NCI-H446 (cell line): ENCODE results near the gene CCR5.

Source experiments
- DNase-seq, 2 experiments: peaks; one replicate each; lab custom pipeline; 2025; lab: John Stamatoyannopoulos, UW

Gene CCR5

DNA sequence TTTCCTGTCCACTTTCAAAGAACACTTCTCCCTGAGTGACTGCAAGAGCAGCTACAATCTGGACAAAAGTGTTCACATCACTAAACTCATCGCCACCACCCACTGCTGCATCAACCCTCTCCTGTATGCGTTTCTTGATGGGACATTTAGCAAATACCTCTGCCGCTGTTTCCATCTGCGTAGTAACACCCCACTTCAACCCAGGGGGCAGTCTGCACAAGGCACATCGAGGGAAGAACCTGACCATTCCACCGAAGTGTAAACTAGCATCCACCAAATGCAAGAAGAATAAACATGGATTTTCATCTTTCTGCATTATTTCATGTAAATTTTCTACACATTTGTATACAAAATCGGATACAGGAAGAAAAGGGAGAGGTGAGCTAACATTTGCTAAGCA, 38.1 kb downstream of the CCR5 start:
- no peak for DNase-seq

DNA sequence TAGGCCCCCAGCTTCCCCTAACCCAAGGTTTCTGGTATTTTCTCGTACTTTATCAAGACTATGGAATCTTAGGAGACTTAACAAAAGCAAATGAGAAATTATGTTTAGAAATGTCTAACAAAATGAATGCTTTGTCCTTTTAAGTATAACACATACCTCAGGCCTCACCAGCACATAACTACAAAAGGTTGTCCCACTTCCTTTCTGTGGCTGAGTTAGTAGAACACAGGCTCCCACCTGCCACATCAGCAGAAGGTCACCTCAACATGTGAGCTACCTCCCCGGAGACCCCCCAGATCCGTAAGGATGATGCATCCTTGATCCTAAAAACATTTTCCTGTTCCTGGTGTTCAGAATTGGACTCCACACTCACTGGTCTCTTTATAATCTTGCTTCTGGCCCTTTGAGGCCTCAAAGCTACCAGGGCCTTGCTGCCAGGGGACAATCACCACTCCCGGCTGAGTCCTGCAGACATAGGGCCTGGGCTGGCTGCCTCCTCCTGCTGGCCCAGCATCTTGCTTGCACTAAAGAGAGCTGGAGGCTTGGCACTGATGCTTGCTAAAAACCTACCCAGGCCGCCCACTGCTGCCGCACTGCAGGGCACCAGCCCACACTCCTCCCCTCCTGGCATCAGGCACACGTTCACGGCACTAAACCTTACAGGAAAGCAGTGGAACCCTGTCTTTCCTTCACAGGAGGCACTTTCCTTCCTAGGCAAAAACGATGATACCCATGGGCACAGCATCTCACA, 39.2 kb downstream of the CCR5 start:
- DNase-seq, result no peak

DNA sequence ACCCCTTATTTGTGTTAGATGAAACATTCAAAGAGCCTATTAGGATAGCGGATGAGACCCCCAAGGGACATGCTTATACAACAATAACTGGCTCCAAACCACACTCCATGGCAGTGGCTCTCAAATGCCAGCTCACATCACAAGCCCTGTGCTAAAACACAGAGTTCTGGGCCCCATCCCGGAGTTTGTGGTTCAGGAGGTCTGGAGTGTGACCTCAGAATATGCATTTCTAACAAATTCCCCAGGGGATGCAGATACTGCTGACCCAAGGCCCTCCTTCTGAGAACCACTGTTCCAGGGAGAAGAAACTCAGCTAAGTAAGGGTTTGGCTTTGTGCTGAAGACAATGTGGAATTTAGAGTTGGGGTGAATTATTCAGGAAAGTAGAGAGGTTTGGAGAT, 39.9 kb downstream of the CCR5 start:
- no peak for DNase-seq

DNA sequence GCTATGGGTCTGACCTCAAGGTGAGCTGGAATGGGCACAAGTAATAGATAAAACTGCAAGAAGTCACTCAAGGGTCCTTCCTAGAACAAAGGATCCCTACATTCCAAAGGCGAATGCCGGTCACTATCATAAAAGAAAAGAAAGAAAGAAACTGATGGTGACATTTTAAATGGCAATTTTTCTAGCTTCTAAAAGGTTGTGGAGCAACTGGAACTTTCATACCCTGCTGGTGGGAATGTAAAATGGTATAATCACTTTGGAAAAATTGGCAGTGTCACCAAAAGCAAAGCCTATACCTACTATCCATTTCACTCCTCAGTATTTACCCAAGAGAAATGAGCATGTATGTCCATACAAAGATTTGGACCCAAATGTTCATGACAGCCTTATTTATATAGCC, 40.5 kb downstream of the CCR5 start:
- DNase-seq, result no peak

DNA sequence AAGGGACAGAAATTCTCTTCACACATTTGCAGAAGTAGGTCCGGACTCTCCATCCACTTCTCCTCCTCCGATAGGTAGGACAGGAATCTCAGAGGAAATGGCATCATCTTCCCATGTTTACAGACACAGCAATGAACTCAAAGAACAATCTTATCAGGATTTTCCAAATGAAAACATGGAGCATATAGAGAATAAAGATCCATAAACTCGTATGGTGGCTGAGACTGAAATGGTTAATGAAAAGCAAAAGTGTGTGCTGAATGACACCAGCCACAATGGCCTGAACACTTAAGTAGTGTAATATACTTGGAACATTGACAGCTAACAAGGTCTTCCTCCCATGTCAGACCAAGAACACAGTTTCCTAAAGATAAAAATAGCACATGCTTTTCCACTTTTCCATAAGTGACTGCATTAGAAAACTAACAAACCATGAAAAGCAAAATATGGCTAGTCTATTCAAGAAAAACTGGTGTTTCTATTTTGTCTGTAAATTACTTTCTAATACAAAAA, 42.1 kb downstream of the CCR5 start:
- DNase-seq, result no peak

DNA sequence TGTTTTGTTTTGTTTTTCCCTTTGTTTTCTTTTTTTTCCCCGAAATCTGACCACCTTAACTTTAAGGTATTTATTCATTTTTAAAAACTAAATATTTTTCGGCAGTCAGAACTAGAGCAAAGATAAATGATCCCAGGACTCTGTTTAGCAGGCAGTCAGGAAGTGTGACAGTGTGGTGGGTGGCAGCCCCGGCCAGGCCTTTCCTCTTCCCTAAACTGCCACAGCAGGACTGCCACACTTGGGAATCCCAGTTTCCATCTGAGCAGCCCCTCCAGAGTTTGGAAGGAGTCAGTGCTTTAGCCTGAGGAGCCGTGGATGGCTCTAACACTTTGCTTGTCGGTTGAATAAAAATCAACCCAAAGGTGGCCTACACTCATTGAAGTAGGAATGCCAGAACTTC, 43.2 kb downstream of the CCR5 start:
- DNase-seq, result no peak

DNA sequence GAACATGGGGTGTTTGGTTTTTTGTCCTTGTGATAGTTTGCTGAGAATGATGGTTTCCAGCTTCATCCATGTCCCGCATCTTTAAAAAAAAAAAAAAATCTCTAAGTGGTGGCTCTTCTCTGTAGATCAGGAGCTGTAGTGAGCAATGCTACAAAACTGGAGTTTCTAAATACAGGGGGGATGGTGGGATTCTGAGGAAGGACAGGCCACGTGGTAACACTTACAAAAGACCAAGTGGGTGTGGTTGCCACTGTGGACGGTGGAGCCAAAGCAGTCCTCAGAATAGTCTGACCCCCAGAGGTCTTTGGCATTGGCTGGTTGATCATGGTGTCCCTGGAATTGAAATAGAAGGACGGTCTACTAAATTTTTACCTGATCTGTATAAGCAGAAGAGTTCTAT, 44.0 kb downstream of the CCR5 start:
- no peak for DNase-seq

DNA sequence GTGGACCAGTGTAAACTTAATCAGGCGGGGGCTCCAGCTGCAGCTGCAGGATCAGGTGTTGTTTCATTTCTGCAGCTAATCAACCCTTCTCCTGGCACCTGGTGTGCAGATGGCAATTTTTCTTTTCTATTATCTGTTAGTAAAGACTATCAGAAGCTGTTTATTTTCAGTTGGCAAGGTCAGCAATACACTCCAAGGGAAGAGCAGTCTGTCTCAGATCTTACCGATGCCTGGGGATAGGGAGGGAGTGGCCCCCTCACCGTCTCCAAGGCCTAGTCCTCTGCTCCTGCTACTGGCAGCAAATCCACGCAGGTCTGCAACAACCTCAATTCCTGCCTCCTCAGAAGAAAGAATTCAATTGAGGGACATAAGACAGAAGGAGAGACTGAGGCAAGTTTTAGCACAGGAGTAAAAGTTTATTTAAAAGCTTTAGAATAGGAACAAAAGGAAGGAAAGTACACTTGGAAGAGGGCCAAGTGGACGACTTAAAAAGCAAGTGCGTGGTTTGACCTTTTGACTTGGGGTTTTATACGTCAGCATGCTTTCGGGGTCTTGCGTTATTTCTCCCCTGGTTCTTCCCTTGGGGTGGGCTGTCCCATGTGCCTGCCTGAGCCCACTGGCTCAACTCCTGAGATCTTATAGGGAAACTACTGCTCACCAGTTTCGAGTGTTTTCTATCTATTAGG, 45.5 kb downstream of the CCR5 start:
- DNase-seq, result no peak

DNA sequence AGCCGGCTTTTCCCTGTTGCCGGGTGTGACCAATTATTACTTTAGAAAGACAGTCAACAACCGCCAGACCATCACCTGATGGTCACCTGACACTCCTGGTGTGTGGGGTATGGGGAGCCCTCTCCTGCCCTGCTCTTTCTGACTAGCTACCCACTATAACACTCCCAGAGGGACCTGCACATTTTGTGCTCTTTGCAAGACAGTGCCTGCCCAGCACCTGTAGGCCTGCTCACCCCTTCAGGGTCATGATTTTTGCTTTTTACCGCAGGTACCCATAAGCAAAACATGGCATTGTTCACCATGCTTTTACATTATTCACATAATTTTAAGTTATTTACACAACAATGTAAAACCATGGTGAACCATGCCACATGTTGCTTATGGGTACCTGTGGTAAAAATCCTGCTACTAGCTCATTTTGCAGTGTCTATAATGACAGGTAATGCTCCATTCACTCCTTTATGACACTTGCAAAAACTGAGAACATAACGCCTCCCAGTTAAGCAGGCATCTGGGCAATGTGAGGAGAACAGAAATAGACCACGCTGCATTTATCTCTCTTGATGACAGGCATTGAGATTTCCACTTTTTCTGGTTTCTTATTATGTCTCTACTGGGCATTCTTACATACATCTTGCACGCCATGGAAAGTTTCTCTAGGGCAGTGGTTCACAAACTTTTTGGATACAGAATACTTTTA, 46.2 kb downstream of the CCR5 start:
- no peak for DNase-seq

DNA sequence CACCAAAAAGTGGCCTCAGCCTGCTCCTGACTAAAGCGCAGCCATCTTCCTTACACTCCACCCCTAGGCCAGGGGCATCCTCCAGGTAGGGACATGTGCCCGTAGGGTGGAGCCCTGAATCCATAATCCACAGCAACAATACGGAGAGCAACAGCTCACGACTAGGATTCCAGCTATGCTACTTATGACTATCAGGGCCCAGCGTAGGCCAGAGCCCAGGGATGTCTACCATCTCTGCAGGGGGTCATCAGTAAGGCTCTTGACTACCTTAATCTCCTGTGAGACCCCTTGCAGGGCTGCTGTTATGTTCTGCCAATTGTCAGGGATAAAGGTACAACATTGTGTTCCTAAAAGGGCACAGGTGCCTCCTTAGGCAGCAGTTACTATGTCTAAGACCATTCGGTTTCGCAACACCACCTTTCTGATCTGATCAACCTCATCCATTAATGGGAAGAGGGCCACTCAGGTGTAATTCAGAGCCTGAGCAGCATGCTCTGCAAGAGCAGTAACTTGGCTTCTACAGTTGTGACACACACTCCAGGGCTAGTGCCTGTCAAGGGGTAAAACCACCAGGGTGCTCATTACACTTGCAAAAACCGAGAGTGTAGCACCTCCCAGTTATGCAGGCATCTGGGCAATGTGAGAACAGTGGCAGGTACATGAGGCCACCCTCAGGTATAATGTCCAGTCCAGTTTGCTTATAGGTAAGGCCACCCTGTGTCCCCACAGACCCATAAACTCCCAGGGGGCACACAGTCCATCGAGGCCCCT, 47.3 kb downstream of the CCR5 start:
- no peak for DNase-seq

DNA sequence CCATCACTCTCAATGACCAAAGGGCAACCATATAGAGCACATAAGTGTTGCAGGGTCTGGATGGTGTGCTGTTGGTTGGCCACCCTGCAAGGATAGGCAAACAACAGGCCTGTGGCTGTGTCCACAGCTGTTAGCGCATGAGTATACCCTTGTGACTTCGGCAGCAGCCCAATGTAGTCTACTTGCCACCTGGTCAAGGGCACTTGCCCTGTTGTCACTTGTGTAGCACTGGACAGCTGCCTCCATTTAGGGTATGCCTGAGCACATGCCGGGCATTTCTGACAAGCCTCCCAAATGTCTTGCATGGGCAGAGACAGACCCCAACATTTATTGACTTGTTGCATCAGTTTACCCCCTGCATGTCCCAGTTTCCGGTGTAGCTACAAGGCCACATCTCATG, 49.1 kb downstream of the CCR5 start:
- DNase-seq, result no peak

DNA sequence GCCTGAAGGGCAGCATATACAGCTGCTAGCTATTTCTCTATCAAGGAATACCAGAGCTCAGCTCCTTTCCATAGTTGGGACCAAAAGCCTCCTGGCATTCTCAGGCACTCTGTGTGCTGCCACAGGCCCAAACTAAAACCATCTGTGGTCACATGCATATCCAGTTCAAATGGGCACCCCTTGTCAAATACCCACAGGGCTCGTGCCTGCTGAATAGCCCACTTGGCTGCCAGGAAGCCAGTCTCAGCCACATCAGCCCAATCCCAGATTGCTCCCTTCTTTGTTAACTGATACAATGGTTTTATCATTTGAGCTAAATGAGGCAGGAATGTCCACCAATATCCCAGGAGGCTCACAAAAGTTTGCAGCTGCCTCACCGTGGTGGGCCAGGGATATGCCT, 50.2 kb downstream of the CCR5 start:
- DNase-seq, result no peak

DNA sequence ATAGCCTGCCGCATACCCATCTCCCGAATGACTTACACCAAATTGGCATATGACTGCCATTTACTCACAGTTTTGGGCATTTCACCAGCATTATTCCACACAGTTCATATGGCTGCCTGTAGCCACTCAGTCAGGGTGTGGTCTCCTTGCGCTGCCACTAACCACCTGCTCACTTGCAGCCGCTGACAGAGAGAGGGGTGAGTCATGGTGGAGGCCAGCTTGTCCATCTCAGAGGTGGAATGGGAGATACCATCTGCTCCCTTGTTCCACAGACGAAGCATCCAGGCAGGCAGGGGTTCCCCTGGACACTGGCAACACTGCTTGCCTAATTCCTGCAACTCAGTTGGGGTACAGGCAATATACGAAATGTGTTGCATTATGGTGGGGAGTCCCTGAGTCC, 51.9 kb downstream of the CCR5 start:
- no peak for DNase-seq

DNA sequence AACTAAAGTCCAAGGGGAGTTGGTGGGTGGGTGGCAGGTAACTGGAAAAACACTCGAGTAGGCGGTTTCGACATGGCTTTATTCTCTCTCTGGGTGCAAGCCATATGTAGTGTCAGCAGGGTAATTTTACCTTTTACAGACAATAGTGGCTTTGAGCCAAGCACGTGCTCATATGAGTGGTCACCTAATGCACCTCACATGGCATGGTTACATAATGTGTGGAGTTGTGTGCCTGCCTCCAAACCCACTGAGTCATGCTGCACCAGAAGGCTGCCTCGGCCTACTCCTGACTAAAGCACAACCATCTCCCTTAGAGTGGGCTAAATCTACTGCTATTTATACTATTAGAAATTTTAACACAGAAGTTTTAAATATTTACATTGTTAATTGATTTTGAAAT, 52.8 kb downstream of the CCR5 start:
- no peak for DNase-seq
